ENCODE data around the gene FNDC3A.

The FNDC3A gene

DNA sequence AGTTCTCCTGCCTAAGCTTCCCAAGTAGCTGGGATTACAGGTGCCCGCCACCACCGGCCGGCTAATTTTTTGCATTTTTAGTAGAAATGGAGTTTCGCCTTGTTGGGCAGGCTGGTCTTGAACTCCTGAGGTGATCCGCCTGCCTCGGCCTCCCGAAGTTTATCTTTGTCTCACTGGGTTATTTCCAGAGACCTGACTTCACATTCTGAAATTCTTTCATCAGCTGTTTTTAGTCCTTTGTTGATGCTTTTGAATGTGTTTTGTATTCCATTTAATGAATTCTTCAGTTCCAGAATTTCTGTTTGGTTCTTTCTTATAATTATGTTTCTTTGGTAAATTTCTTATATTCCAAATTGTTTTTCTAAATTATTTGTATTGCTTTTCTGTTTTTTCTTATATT is 189.0 kb downstream of the FNDC3A start:
- DNase-seq, result no peak

DNA sequence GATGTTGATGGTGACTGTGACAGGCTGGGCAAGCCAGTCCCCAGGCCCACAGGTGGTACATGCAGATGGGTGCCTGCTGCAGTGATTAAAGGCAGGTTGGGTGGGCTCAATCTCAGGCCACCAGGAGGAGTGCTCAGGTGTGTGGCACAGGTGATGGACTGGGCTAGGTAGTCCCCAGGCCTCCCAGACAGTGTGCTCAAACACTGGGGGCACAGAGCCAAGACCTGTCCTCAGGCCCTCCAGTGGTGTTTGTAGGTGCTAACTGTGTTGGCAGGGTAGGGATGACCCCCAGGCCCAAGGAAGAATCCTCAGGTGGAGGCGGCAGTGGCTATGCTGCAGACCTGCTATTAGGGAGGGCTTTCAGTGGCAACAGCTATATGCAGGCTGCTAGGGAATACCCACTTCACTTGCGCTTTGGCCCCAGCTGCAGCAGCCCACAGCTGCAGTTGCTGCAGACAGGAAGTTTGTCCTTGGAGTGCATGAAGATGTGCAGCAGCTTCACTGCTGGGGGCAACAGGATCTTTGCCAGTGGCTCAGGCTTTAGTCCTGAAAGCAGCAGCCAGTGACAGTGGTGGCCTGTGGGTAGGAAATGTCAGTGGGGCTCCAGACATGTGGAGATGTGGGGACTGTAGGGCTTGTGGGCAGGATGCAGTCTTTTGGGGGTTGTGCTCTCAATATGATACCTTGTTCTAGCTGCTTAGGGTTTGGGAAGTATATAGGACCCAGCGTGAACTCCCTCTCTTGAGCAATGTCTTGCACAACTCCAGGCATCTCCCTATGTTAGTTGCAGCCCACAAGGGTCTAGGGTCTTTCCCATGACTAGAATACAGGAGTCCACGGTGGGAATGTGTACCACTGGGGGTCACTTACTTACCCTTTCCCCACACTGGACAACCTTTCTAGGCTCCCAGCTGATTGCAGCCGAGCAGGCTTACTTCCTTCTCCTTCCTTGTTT is 190.4 kb downstream of the FNDC3A start:
- DNase-seq, result no peak

DNA sequence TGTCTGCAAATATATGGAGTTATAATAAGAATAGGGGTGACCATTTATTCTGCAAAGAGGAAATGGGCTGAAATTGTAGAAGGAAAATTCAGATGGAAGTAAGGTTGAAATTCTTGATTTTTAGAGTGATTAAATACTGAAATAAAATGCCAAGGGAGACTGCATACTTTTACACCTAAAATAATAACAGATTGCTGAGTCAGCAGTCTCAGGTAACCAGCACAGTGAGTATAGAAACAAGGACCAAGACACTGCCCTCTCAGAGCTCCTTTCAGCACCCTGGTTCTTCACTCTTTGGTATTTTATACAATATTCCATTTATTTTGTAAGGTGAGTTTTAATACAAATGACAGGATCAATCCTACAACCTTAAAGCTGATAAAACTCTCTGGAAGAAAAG is 195.6 kb downstream of the FNDC3A start:
- no peak for DNase-seq

- no peak for DNase-seq
Measured at GRCh38 chr13:49183672-49184325, 208.1 kb downstream of the FNDC3A start.

DNA sequence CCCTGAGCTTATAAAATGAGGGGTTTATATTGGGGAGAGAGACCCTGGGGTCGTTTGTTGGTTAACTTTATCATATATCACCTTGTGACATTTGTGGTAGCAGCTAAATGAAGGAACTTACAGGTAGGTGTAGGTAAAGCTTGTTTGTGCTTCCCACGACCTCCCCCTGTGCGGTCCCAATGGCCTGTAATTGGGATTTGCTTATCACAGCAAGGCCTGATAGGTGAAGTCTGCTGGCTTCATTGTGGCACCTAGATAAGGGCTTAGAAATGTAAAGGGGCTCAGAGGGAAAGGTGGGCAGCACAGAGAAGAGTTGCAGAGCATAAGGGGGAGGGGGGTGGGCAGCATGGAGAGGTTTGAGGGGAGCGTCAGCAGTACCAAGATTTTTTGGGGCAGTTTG is 208.9 kb downstream of the FNDC3A start:
- DNase-seq, result no peak

DNA sequence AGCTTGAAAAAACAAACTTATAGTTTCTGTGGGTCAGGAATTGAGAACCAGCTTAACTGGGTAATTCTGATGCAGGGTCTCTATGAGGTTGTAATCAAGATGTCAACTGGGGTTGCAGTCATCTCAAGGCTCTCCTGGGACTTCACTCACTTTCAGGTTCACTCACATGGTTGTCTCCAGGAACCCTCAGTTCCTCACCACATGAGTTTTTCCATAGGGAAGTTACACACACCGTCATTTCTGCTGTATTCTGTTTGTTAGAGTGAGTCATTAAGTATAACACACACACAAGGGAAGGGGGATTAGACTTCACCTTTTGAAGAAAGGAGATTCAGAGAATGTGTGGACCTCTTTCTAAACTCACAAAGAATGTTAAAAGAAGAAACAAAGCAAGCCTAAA is 209.6 kb downstream of the FNDC3A start:
- DNase-seq, result no peak

DNA sequence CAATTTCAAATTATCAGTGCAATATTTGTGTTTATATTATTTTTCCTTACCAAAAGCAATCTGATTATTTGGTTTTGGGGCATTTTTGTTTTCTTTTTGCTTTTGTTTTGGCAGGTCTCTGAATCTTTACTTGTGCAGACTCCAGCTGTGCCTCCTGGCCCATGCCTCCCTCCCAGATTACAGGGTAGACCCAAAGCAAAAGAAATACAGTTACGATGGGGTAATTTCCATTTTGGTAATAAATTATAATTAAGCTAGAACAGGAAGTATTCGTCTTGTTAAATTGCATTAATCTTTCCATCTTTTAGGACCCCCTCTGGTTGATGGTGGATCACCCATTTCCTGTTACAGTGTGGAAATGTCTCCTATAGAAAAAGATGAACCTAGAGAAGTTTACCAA is 215.2 kb downstream of the FNDC3A start:
- no peak for DNase-seq

DNA sequence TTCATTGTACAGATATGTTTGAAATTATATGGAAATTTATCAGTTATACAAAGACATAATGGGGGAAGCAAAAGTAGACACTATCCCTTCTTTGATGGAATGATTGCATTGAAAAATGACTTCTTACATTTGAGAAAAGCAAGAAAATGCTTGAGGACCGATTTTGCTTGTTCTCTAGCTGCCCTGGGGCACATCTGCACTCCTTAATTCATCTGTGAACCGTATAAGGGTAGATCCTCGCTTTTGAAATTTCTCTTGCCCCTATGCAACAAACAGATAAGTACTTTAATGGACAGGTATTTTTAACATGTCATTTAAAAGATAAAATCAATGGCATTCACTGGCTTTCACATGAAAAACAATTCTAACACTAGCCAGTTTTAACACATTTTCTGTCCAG is 230.9 kb downstream of the FNDC3A start:
- no peak for DNase-seq

- DNase-seq, result no peak
Measured at GRCh38 chr13:49208619-49209018, 232.9 kb downstream of the FNDC3A start.

GRCh38 chr13:49210114-49210513 is 234.4 kb downstream of the FNDC3A start:
- no peak for DNase-seq

DNA sequence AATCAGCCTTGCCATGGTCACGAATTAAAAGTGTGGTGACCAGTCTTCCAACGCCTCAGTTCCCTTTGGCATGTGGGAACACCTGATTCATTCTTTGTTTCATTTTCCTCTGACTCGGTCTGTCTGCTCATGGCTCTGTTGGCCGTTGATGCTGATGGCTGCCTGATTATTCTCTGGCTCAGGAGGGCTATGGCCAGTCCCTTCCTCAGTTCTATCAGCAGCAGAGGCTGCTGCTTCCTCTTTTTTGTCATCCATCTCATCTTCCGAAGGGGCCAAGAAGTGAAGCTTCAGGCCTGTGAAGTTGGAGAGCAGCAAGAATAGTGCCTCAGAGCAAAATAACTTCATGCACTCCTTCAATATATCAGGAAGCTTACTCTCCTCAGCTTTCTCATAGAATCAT is 235.0 kb downstream of the FNDC3A start:
- DNase-seq, result no peak

- no peak for DNase-seq
Measured at GRCh38 chr13:49213539-49213938, 237.8 kb downstream of the FNDC3A start.

GRCh38 chr13:49213997-49214916 is 238.5 kb downstream of the FNDC3A start:
- DNase-seq, result no peak

DNA sequence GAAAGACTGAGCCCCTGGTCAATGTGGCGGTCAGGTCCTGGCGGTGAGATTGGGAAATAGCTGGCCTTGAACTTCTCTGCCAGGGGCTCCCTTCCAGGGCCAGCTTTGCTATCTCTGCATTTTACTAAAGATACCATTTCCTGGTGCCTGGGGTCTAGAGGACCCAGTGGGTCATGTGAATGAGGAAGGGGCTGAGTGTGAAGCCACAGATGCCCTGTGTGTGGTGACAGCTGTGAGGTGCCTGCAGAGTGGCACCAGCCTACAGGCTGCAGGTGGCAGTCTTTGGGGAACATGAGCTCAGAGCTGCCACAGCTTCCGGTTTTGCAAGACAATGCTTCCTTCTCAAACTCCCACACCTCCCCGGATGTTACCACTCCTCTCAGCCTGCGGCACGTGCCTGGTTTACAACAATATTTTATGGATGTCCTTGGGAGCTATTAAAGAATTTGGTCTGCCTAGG is 239.2 kb downstream of the FNDC3A start:
- no peak for DNase-seq

GRCh38 chr13:49216334-49216733 is 240.6 kb downstream of the FNDC3A start:
- DNase-seq, result no peak

GRCh38 chr13:49217962-49218492 is 242.3 kb downstream of the FNDC3A start:
- DNase-seq, result no peak

DNA sequence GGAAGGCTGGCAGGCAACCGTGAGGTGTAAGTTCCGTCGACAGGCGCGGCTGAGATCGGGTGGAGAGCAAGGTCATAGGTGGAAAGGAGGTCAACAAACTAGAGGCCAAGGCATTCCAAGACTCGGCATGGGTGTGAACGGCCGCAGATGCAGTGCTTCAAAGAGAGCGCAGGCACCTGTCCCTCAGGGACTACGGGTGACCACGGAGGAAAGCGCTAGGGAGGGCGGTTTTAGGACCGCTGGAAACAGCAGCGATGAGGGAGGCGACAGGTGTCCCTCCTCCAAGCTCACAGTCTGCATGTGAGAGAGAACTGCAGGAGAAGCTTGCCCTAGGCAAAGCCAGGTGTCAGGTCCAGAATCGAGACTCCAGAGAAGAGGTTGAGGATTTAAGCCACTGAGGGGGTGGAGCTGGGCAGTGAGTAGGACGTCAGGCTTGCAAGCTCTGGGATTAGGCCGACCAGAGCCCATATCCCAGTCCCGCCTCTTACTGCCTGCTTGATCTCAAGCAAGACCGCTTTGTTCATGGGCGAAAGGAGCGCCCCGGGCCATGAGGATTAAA is 242.9 kb downstream of the FNDC3A start:
- no peak for DNase-seq

- no peak for DNase-seq
Measured at GRCh38 chr13:49219647-49220035, 243.9 kb downstream of the FNDC3A start.

- no peak for DNase-seq
Measured at GRCh38 chr13:49220036-49220855, 244.5 kb downstream of the FNDC3A start, which contains the start of gene MLNR. Gene MLNR (plus strand): TSS chr13:49220338. CDS start chr13:49220338, 0 bp downstream.

- DNase-seq, result no peak
Measured at GRCh38 chr13:49220856-49221589, 245.3 kb downstream of the FNDC3A start.

DNA sequence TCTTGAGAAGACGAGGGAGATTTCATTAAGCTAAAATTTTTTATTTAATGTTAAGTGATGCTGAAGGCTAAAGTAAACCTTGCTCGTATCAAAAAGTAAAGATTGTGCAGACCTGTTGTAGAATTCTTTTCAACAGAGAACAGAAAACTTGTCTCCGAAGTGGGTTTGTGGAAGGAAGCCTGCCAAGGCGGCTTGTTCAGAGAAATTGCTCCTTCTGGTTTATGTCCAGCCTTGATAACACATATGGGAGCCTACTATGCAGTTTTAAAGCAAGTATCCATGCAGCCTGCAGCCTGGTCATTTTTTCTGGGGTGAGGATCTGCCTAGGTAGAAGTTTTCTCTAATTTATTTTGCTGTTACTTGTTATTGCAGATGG is 245.9 kb downstream of the FNDC3A start:
- DNase-seq, result no peak
